Tongue (tissue), 2 donors: ENCODE data around the gene GTF2E1. TPM values are rescaled to one million over a fixed set of nuclear protein-coding genes. Genes with fewer than 3 reads are reported as not detected.
A peak's percentile ranks its signal among the peaks of the same experiment; 100 is the strongest.
"Not testable (repeated sequence)": the region's sequence is repeated elsewhere in the genome, so short reads cannot be mapped to it uniquely, and the experiment has no call there.

Experiments
- DNase-seq: peaks from one replicate; pipeline ENCODE4 v3.0.0-alpha.2; 2015
- total RNA-seq: library from RNA; depleted of rRNA; stranded (reverse); fragments of >200 nt; gene quantifications from one replicate; pipeline ENCODE4 v1.2.3, GENCODE V29; 2014

GTF2E1 gene
- total RNA-seq, 1 donor from 2014 or later, result 21.2 TPM

- no peak for DNase-seq
Measured at GRCh38 chr3:120756061-120756460, 13.5 kb downstream of the GTF2E1 start.

- DNase-seq, result not testable (repeated sequence)
Measured at GRCh38 chr3:120758551-120758950, 16.0 kb downstream of the GTF2E1 start.

- DNase-seq, result no peak
Measured at GRCh38 chr3:120762615-120763014, 20.1 kb downstream of the GTF2E1 start.

GRCh38 chr3:120763601-120764000 lies 21.1 kb downstream of the GTF2E1 start:
- DNase-seq, result no peak

GRCh38 chr3:120764206-120764605 lies 21.7 kb downstream of the GTF2E1 start:
- peak; percentile 11 for DNase-seq

- DNase-seq, result no peak
Measured at GRCh38 chr3:120765830-120766493, 23.4 kb downstream of the GTF2E1 start.

- no peak for DNase-seq
Measured at GRCh38 chr3:120766576-120766975, 24.0 kb downstream of the GTF2E1 start.

- no peak for DNase-seq
Measured at GRCh38 chr3:120767106-120767505, 24.6 kb downstream of the GTF2E1 start.

- DNase-seq, result no peak
Measured at GRCh38 chr3:120769436-120769835, 26.9 kb downstream of the GTF2E1 start.

- no peak for DNase-seq
Measured at GRCh38 chr3:120770891-120771290, 28.3 kb downstream of the GTF2E1 start.

- no peak for DNase-seq
Measured at GRCh38 chr3:120772081-120772480, 29.5 kb downstream of the GTF2E1 start.

- no peak for DNase-seq
Measured at GRCh38 chr3:120773932-120774331, 31.4 kb downstream of the GTF2E1 start.

- DNase-seq, result no peak
Measured at GRCh38 chr3:120775411-120775810, 32.9 kb downstream of the GTF2E1 start.

GRCh38 chr3:120778776-120779175 lies 36.2 kb downstream of the GTF2E1 start:
- no peak for DNase-seq

- no peak for DNase-seq
Measured at GRCh38 chr3:120780977-120781376, 38.4 kb downstream of the GTF2E1 start.

GRCh38 chr3:120785832-120786231 lies 43.3 kb downstream of the GTF2E1 start:
- not testable (repeated sequence) for DNase-seq

- no peak for DNase-seq
Measured at GRCh38 chr3:120791010-120791409, 48.5 kb downstream of the GTF2E1 start.

- DNase-seq, result no peak
Measured at GRCh38 chr3:120791913-120792312, 49.4 kb downstream of the GTF2E1 start.

GRCh38 chr3:120793601-120794000 lies 51.1 kb downstream of the GTF2E1 start:
- DNase-seq, result no peak

GRCh38 chr3:120795017-120795648 lies 52.6 kb downstream of the GTF2E1 start:
- DNase-seq, result peak; percentile 79

- DNase-seq, result no peak
Measured at GRCh38 chr3:120795959-120796358, 53.4 kb downstream of the GTF2E1 start.

GRCh38 chr3:120796976-120797375 lies 54.4 kb downstream of the GTF2E1 start:
- no peak for DNase-seq

- no peak for DNase-seq
Measured at GRCh38 chr3:120797857-120798256, 55.3 kb downstream of the GTF2E1 start.

GRCh38 chr3:120798346-120798745 lies 55.8 kb downstream of the GTF2E1 start:
- DNase-seq, result no peak
